ENCODE measurements around the gene FLNC. TPM values are rescaled to one million over a fixed set of nuclear protein-coding genes. Genes with fewer than 3 reads are reported as not detected.

The FLNC gene
- polyA plus RNA-seq, 1 donor from 2014 or later: 0.36 TPM

DNA sequence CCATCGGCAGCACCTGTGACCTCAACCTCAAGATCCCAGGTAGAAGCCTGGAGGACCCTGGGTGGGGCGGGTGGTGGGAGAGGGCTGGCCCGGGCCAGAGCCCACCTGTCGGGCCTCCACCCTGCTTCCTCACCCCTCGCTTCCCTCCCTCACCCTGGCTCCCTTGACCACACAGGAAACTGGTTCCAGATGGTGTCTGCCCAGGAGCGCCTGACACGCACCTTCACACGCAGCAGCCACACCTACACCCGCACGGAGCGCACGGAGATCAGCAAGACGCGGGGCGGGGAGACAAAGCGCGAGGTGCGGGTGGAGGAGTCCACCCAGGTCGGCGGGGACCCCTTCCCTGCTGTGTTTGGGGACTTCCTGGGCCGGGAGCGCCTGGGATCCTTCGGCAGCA is 23.6 kb downstream of the FLNC start:
- H4K20me1 ChIP-seq (ENCODE audit: insufficient read depth): no peaks in the 10 kb centered on the region
- H2AFZ ChIP-seq (ENCODE audit: low read depth, low read length): no peak overlapping the region
- TF ChIP-seq MXI1 (conservative IDR thresholded peaks at IDR 0.05; ENCODE audit: poor library complexity, severe bottlenecking) (no peak), EZH2 (IDR thresholded peaks at IDR 0.05; ENCODE audit: borderline replicate concordance, insufficient read depth, low read length, poor library complexity, severe bottlenecking) (no peak)
- no peaks in the 10 kb centered on the region for H3K9me2 ChIP-seq (ENCODE audit: insufficient read depth, low read length)
- no peaks in the 10 kb centered on the region for H3K79me2 ChIP-seq (replicated peaks; ENCODE audit: insufficient read depth, low read length)
- no peak overlapping the region for H3K4me2 ChIP-seq (ENCODE audit: low read length)
- H3K4me3 ChIP-seq (ENCODE audit: low read length): no peak overlapping the region
- H3K36me3 ChIP-seq (ENCODE audit: insufficient read depth, low read length): no peaks in the 10 kb centered on the region
- no peaks in the 10 kb centered on the region for H3K27me3 ChIP-seq (ENCODE audit: insufficient read depth, low read depth, low read length)
- no peaks in the 10 kb centered on the region for H3K9me3 ChIP-seq (ENCODE audit: low read length)
- no peaks in the 10 kb centered on the region for H3F3A ChIP-seq (ENCODE audit: insufficient read depth, low read length, poor library complexity, severe bottlenecking)
- H3K27ac ChIP-seq (ENCODE audit: low read length): no peak overlapping the region
- H3K9ac ChIP-seq (ENCODE audit: low read length): no peak overlapping the region

- no peaks in the 10 kb centered on the region for H3K79me2 ChIP-seq (replicated peaks; ENCODE audit: insufficient read depth, low read length)
- H3K4me3 ChIP-seq (ENCODE audit: low read length): no peak overlapping the region
Observed at GRCh38 chr7:128854396-128854795, 24.2 kb downstream of the FLNC start.

More at GRCh38 chr7:128854396-128854795, 24.2 kb downstream of the FLNC start:
- Histone ChIP-seq H3K36me3 (ENCODE audit: insufficient read depth, low read length) (no peaks in the 10 kb centered on the region), H3K4me2 (ENCODE audit: low read length) (no peak overlapping the region), H3K9ac (ENCODE audit: low read length) (no peak overlapping the region), H3K27ac (ENCODE audit: low read length) (no peak overlapping the region), H3K27me3 (ENCODE audit: insufficient read depth, low read depth, low read length) (no peaks in the 10 kb centered on the region), H3K9me3 (ENCODE audit: low read length) (no peaks in the 10 kb centered on the region), H4K20me1 (ENCODE audit: insufficient read depth) (no peaks in the 10 kb centered on the region), H3K9me2 (ENCODE audit: insufficient read depth, low read length) (no peaks in the 10 kb centered on the region), H3F3A (ENCODE audit: insufficient read depth, low read length, poor library complexity, severe bottlenecking) (no peaks in the 10 kb centered on the region), H2AFZ (ENCODE audit: low read depth, low read length) (no peak overlapping the region)
- TF ChIP-seq MXI1 (conservative IDR thresholded peaks at IDR 0.05; ENCODE audit: poor library complexity, severe bottlenecking) (no peak), TAF1 (IDR thresholded peaks at IDR 0.05; ENCODE audit: low read depth) (no peak), CTCF (IDR thresholded peaks at IDR 0.05; ENCODE audit: poor library complexity, severe bottlenecking) (no peak), SMC3 (conservative IDR thresholded peaks at IDR 0.05; ENCODE audit: poor library complexity) (no peak), REST (IDR thresholded peaks at IDR 0.05; ENCODE audit: borderline replicate concordance) (no peak)
